K562 (cell line): ENCODE data around the gene CALM3. TPM values are rescaled to one million over a fixed set of nuclear protein-coding genes. Genes with fewer than 3 reads are reported as not detected.

ENCODE experiments used
- ATF1 ChIP-seq, 2 experiments: fragments of 450-650 bp in 1 of 2; IDR thresholded peaks; 2 replicates each; pipeline ENCODE4 v1.6.1; 2016; ENCODE audit warnings: missing compliant biosample characterization in 1 of 2, missing genetic modification characterization in 1 of 2
- BCL6 ChIP-seq: fragments of 250-450 bp; sonication (Bioruptor Pico); IDR thresholded peaks from 2 replicates; pipeline ENCODE4 v1.4.0; 2020
- EHMT2 ChIP-seq: fragments of 450-650 bp; IDR thresholded peaks from 2 replicates; pipeline ENCODE4 v1.6.1; 2018; ENCODE audit warnings: antibody characterized with exemption
- HDAC2 ChIP-seq: fragments of 450-650 bp; IDR thresholded peaks from 2 replicates; pipeline ENCODE4 v1.6.1; 2016; ENCODE audit warnings: mild to moderate bottlenecking
- HMBOX1 ChIP-seq: sonication (generic); IDR thresholded peaks from 2 replicates; pipeline ENCODE4 v1.6.1; 2016
- KDM1A ChIP-seq, 2 experiments: fragments of 450-650 bp; IDR thresholded peaks; 2 replicates each; pipeline ENCODE4 v1.6.1; 2016; ENCODE audit warnings: mild to moderate bottlenecking in 2 of 2
- MAFG ChIP-seq: fragments of 450-650 bp; conservative IDR thresholded peaks from 2 replicates; pipeline ENCODE4 v1.6.1; 2016; ENCODE audit warnings: missing genetic modification characterization, missing compliant biosample characterization
- MAX ChIP-seq: sonication (generic); formaldehyde crosslinking; IDR thresholded peaks from 2 replicates; pipeline ENCODE4 v1.9.0; 2022; ENCODE audit warnings: mild to moderate bottlenecking, missing genetic modification reagents
- MCM7 ChIP-seq, 2 experiments: fragments of 450-650 bp; IDR thresholded peaks; 2 replicates each; pipeline ENCODE4 v1.6.1; 2016 to 2018
- MYBL2 ChIP-seq, 2 experiments: fragments of 450-650 bp in 1 of 2; sonication (generic) in 1 of 2; formaldehyde crosslinking in 1 of 2; IDR thresholded peaks; 2 replicates each; pipeline versions ENCODE4 v1.6.1 to v1.8.1; 2017 to 2022; ENCODE audit warnings: borderline replicate concordance in 1 of 2, inconsistent platforms in 1 of 2, low read depth in 1 of 2, mild to moderate bottlenecking in 1 of 2, missing genetic modification reagents in 1 of 2, moderate library complexity in 1 of 2
- NFIX ChIP-seq: fragments of 250-450 bp; sonication (Bioruptor Pico); IDR thresholded peaks from 2 replicates; pipeline ENCODE4 v1.4.0; 2020; ENCODE audit warnings: low read depth, mild to moderate bottlenecking, moderate library complexity
- POLR2AphosphoS5 ChIP-seq: IDR thresholded peaks from 2 replicates; pipeline ENCODE4 v1.6.1; 2011; ENCODE audit warnings: mild to moderate bottlenecking, low read depth, low read length, moderate library complexity; ENCODE audit not compliant: control insufficient read depth, insufficient read depth
- SIRT6 ChIP-seq: IDR thresholded peaks from one replicate; pipeline ENCODE4 v1.6.1; 2012; ENCODE audit warnings: low read depth, mild to moderate bottlenecking, control low read depth, inconsistent platforms, low read length, moderate library complexity
- TAF1 ChIP-seq: IDR thresholded peaks from 2 replicates; pipeline ENCODE4 v1.6.1; 2011; ENCODE audit warnings: mild to moderate bottlenecking, low read length, moderate library complexity; ENCODE audit not compliant: insufficient read depth, control insufficient read depth, severe bottlenecking; ENCODE audit errors: extremely low read depth
- WHSC1 ChIP-seq: IDR thresholded peaks from one replicate; pipeline ENCODE4 v1.6.1; 2012; ENCODE audit warnings: low read length, control low read depth, inconsistent platforms
- ZKSCAN1 ChIP-seq: fragments of 150-350 bp; IDR thresholded peaks from 2 replicates; pipeline ENCODE4 v1.6.1; 2016; ENCODE audit warnings: low read depth, low read length
- ZNF282 ChIP-seq: sonication (generic); formaldehyde crosslinking; IDR thresholded peaks from 2 replicates; pipeline ENCODE4 v1.8.1; 2023; ENCODE audit warnings: missing genetic modification reagents
- ZNF384 ChIP-seq: IDR thresholded peaks from 2 replicates; pipeline ENCODE4 v1.6.1; 2012; ENCODE audit warnings: low read depth, low read length, improper control_type of control experiment
- ZNF668 ChIP-seq: fragments of 250-450 bp; sonication (Bioruptor Pico); IDR thresholded peaks from 2 replicates; pipeline ENCODE4 v1.8.0; 2022; ENCODE audit warnings: mild to moderate bottlenecking, inconsistent platforms
- polyA plus RNA-seq, 8 experiments: library from polyadenylated mRNA; depleted of rRNA in 4 of 8; stranded (reverse) in 5 of 8; unstranded in 3 of 8; fragments of >200 nt; fragmentation: Nextera tagmentation in 2 of 8; fragmentation: Illumina TruSeq in 1 of 8; extraction: Ambion mirVana in 2 of 8; extraction: Trizol in 1 of 8; gene quantifications; 2 replicates each; pipeline versions ENCODE4 v1.2.1 to v1.2.3, GENCODE V29; 2011 to 2014; ENCODE audit warnings: inconsistent platforms in 1 of 8, missing spikeins in 1 of 8
- total RNA-seq, 7 experiments: library from RNA; depleted of rRNA in 6 of 7; stranded (reverse); fragments of >200 nt in 6 of 7; fragmentation: Illumina TruSeq in 2 of 7; extraction: Trizol in 2 of 7; gene quantifications; 2 replicates each; pipeline versions ENCODE4 v1.2.1 to v1.2.3, GENCODE V29; 2011 to 2021; ENCODE audit warnings: low replicate concordance in 1 of 7
- TF ChIP-seq, protein P1 (sequence below): fragments of 250-450 bp; sonication (Bioruptor Pico); IDR thresholded peaks from 2 replicates; pipeline ENCODE4 v1.4.0; 2020; ENCODE audit warnings: borderline replicate concordance
- TF ChIP-seq, protein P2 (sequence below): fragments of 450-650 bp; IDR thresholded peaks from 2 replicates; pipeline ENCODE4 v1.6.1; 2016; ENCODE audit warnings: low read depth, mild to moderate bottlenecking, moderate library complexity
- TF ChIP-seq, protein P3 (sequence below), 2 experiments: IDR thresholded peaks; 2 replicates each; pipeline ENCODE4 v1.6.1; 2012; ENCODE audit warnings: improper control_type of control experiment in 2 of 2, low read depth in 2 of 2, low read length in 2 of 2, borderline replicate concordance in 1 of 2

Gene CALM3
- total and polyA plus RNA-seq, 9 of the 15 experiments (the other 6 are each of a cell fraction or from before 2014, with no cell fraction given) = 34.6 to 350 (median 156) TPM

DNA sequence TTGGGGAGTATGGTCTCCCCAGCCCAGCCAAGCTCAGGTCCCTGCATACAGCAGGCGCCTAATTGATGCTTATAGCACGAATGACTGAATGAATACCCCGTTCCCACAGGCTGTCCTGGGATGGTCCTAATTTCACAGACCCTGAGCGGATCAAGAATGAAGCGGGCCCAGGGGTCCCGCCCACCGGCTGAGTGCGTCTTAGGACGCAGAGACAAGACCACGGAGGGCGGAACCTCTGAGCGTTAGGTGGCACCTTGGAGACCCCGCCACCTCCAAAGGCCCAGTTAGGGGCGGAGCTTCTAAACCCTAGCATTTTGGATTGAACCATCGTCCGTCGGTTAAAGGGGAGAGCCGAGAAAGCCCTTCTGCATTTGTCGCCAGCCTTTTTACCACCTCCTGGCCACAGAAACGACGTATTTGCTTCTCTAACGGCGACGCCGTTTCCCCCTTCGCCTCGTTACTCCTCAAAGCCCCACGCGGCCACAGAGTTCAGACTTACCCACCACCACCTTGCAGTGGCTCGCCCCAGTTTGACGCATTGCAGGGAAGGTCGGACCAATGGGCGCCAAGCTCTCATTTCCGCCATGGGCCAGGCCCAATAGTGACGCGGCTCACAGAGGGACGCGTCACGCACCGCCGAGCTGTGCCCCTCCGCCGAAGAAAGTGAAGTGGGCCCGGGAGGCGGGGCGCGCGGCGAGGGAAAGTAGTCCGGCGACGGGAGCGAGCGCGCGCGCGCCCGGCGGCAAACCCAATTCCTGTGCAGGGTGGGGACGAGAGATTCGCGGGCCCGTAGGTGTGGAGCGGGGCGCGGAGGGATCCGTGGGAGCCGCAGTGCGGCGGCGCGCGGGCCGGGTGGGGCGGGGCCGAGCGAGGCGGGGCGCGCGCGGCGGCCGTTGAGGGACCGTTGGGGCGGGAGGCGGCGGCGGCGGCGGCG lies 479 bp upstream of the CALM3 start (continued):
- TF ChIP-seq, protein P1, sequence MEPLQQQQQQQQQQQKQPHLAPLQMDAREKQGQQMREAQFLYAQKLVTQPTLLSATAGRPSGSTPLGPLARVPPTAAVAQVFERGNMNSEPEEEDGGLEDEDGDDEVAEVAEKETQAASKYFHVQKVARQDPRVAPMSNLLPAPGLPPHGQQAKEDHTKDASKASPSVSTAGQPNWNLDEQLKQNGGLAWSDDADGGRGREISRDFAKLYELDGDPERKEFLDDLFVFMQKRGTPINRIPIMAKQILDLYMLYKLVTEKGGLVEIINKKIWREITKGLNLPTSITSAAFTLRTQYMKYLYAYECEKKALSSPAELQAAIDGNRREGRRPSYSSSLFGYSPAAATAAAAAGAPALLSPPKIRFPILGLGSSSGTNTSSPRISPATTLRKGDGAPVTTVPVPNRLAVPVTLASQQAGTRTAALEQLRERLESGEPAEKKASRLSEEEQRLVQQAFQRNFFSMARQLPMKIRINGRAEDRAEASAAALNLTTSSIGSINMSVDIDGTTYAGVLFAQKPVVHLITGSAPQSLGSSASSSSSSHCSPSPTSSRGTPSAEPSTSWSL = no peak
- TF ChIP-seq EHMT2 = no peak
- peak; percentile 95 for TF ChIP-seq HDAC2
- TF ChIP-seq, protein P2, sequence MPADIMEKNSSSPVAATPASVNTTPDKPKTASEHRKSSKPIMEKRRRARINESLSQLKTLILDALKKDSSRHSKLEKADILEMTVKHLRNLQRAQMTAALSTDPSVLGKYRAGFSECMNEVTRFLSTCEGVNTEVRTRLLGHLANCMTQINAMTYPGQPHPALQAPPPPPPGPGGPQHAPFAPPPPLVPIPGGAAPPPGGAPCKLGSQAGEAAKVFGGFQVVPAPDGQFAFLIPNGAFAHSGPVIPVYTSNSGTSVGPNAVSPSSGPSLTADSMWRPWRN = peak; percentile 46; the same call in 1 of the 2 replicates
- no peak for TF ChIP-seq MCM7 (IDR thresholded peaks at IDR 0.05)
- TF ChIP-seq KDM1A (IDR thresholded peaks at IDR 0.05) = peak; percentile 59 to 91; a peak in 3 of 4 replicates
- TF ChIP-seq BCL6 = peak; percentile 60; the same call in 1 of the 2 replicates
- no peak for TF ChIP-seq ZNF282 (CRISPR knock-in tag)
- no peak for TF ChIP-seq SIRT6
- TF ChIP-seq ATF1 (CRISPR knock-in tag; IDR thresholded peaks at IDR 0.05) = peak; percentile 85
- TF ChIP-seq ATF1 (tag; IDR thresholded peaks at IDR 0.05) = peak; percentile 99
- TF ChIP-seq ZNF668 (CRISPR knock-in tag) = peak; percentile 67; the same call in 1 of the 2 replicates
- TF ChIP-seq TAF1 = no peak
- no peak for TF ChIP-seq HMBOX1
- peak; percentile 45; the same call in 1 of the 2 replicates for TF ChIP-seq ZNF384
- no peak for TF ChIP-seq NFIX (CRISPR knock-in tag)
- no peak; the same call in 1 of the 2 replicates for TF ChIP-seq POLR2AphosphoS5
- TF ChIP-seq ZKSCAN1 = no peak
- peak; percentile 86 for TF ChIP-seq MAX
- TF ChIP-seq MAFG (tag) = no peak
- TF ChIP-seq WHSC1 = no peak
- peak; percentile 74 for TF ChIP-seq MYBL2 (IDR thresholded peaks at IDR 0.05; ENCODE audit: low read depth)
- no peak for TF ChIP-seq MYBL2 (CRISPR knock-in tag; IDR thresholded peaks at IDR 0.05; ENCODE audit: borderline replicate concordance)
- TF ChIP-seq, protein P3, sequence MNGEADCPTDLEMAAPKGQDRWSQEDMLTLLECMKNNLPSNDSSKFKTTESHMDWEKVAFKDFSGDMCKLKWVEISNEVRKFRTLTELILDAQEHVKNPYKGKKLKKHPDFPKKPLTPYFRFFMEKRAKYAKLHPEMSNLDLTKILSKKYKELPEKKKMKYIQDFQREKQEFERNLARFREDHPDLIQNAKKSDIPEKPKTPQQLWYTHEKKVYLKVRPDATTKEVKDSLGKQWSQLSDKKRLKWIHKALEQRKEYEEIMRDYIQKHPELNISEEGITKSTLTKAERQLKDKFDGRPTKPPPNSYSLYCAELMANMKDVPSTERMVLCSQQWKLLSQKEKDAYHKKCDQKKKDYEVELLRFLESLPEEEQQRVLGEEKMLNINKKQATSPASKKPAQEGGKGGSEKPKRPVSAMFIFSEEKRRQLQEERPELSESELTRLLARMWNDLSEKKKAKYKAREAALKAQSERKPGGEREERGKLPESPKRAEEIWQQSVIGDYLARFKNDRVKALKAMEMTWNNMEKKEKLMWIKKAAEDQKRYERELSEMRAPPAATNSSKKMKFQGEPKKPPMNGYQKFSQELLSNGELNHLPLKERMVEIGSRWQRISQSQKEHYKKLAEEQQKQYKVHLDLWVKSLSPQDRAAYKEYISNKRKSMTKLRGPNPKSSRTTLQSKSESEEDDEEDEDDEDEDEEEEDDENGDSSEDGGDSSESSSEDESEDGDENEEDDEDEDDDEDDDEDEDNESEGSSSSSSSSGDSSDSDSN (IDR thresholded peaks at IDR 0.05; ENCODE audit: borderline replicate concordance in 1 of 2, low read depth in 2 of 2, low read length in 2 of 2) = peak in 1 of 2 experiments; percentile 41; a peak in 1 of 4 replicates
